Left lobe of liver (tissue), 2 donors: ENCODE measurements around the gene ZNF710. TPM values are rescaled to one million over a fixed set of nuclear protein-coding genes. Genes with fewer than 3 reads are reported as not detected.
A peak's percentile ranks its signal among the peaks of the same experiment; 100 is the strongest.
"Not testable (repeated sequence)": the region's sequence is repeated elsewhere in the genome, so short reads cannot be mapped to it uniquely, and the experiment has no call there.

Experiments
- ATAC-seq: fragments of 200-7000 bp; cut with Tn5 transposase; one replicate; pipeline ENCODE4 v1.9.1; 2020; ENCODE audit warnings: mild to moderate bottlenecking, moderate library complexity
- DNase-seq: peaks from one replicate; pipeline ENCODE4 v3.0.0-alpha.2; 2020; ENCODE audit warnings: low spot score
- total RNA-seq: library from RNA; stranded (reverse); gene quantifications from one replicate; pipeline ENCODE4 v1.2.1, GENCODE V29; 2021
- donor health status: DM: no; HTN: no; CAD: no; lungs with moderate emphysema.
- donor health status: DM: no; HTN: yes; CAD: no.

ZNF710 gene
- total RNA-seq, 1 donor from 2014 or later: 6.7 TPM

DNA sequence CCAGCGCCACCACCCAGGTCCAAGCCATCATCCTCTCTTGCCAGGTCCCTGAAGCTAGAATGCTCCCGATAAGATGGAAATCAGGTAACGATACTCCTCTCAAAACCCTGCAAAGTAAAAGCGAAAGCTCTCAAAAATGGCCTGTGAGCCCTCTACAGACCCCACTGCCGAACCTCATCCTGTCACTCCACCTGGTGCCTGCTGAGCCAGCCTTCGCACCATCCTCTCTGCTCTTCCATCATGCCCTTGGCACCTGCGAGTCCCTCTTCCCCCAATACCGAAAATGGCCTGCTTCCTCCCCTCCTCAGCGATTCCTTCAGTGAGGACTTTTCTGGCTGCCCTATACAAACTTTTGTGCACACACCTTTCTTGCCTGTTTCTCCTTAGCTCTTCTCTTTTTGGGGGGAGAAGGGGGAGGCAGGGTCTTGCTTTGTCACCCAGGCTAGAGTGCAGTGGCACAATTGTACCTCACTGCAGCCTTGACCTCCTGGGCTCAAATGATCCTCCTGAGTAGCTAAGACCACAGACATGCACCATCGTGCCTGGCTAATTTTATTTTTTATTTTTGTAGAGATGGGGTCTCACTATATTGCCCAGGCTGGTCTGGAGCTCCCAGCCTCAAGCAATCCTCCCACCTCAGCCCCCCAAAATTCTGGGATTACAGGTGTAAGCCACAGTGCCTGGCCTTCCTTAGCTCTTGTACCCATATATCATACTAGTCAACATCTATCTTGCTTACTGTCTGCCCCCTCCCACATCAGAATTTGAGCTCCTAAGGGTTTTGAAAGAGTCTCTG lies 98.1 kb downstream of the ZNF710 start:
- ATAC-seq (no peak), DNase-seq (no peak)

DNA sequence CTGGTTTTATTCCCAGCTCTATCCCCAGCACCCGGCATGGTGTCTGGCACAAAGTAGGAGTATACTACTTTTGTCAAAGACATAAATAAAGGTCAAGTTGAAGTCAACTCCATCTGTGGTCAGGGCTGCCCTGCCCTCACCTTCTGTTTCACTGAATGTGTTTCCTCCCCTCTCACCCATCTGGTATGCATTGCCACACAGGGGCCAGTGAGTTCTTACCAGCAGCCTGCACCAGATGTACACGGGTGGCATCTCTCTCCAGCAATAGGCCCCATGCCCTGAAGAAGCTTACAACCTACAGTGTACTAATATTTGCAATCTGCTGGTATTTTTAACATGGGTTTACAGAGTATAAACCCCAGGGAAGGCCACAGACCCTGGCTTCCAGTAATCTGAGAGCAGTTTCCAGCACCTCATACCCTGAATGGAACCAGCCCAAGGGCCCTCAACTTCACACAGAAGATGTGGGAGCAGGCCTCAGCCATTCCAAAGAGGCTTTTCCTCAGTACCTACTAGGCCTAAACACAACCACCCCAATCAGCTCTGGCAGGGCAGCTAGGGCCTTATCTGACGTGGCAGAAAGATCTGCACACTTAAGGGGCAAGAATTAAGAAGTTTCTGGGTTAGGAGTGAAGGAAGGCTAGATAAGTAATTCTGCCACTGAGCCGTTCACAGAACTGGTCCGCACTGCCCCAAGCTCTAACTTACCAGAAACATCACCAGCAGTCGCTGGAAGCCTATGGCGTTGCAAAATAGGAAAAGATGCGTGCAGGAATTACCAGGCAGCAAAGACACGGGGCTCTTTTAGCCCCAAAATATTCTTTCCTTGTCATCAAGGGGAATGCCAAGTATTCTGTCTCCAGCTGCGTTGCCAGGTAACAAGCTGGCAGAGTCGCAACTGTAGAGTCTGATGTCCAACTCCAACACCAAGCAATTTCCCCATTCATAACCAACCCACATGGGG lies 99.0 kb downstream of the ZNF710 start:
- peak; percentile 81 for DNase-seq
- peak; percentile 20 for ATAC-seq

DNA sequence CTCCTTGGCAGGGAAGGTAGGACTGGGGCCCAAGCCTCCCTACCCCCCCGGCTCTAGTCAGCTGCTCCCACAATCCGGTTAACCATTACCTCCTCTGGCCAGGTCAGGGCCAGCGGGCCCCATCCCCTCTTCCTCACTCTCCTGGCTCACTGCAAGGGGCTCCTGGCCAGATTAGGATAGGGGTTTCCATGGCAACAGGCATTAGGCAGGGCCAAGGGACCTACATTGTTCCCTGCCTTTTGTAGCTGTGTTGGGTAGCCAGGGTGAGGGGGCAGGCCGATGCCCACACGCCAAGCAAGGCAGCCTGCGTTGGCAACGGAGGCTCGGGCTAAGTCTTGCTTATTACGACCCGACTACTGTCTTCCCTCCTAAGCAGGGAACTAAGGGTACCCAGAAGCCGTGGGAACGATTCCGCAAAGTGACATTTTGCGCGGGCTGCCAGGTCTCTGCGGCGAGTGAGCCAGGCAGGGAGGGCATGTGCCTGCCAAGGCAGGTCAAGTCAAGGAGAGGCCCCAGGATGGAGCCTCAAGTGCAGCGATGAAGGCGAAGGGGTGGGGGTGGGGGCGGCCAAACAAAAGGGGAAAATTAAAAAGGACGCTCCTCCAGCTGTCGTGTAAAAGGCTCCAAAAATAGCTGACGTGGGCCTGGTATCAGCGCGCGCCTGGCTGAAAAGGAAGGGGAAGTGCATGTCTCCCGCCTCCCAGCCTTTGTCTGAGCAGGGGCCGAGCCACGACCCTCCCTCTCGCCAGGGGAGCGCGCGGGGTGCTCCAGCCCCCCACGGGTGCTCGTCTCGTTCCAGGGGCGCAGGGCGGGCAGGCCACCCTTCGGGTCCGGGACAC lies 100.2 kb downstream of the ZNF710 start:
- DNase-seq: peak; percentile 90
- peak; percentile 58 for ATAC-seq

DNA sequence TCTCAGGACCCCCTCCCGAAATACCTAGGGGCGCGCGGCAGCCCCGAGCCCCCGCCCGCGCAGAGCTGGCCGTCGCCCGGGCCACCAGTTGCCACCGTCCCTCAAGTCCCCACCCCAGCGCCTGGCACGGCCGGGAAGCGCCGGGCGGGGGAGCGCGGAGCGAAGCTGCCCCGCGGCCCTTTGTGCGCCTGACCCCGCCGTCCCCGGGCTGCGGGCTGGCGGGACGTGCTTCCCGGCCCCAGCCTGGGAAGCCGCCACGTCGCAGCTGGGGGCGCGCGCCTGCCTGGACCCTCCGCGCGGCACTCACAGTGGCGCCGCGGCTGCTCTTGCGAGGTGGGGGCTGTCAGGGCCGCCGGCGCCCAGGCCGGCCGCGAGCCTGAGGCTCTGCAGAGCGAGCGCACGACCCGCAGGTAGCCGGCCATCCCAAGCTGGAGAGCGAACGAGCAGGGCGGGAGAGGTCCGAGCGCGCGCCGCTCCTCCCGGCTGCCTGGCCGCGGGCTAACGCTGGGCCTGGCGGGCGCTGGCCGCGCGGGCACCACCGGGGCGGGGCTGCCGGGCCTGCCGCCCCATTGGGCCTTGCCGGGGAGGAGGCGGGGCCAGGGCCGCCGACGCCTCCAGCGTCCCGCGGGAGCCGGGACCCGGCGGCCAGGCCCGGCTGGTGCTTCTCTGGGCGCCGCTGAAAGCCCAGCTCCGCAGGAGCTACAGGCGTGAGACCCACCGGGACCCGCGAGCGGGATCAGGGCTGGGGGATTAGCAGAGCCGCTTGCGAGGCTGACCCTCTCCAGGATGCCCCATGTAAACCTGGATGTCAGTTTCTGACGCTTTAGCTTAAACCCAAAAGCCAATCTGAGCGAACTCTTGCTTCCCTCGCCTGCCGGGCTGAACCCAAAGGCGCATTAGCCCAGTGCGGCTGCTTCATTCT lies 101.1 kb downstream of the ZNF710 start, which contains the start of gene IDH2:
Gene IDH2, minus strand, starts transcription at position 500 of the 922 bp plus-strand sequence. Its CDS starts 78 bp downstream, at position 422.
- ATAC-seq (peak; percentile 81), DNase-seq (peak; percentile 89)

DNA sequence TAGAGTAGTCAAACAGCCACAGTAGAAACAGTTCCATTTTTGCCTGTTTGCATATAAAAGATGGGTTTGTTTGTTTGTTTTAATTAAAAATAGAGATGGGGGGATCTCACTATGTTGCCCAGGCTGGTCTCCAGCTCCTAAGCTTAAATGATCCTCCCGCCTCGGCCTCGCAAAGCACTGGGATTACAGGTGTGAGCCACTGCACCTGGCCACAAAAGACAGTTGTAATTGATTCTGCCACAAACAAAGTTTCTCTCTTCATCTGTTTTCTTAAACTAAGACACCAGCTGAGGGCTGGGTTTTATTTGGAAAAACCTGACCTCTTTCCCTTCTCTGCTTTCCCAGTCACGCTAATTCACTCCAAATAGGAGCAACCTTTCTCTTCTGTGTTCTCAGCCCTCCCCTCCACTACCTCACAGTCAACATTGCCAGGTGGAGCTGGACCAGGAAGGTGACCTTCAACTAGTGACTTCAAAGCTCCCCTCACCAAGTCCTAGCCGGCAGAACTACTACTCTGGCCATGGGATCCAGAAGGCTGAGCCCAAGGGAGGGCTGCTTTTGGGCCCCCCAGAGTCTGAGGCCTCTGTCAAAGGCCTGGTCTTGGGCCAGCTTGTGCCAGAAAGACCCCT lies 102.7 kb downstream of the ZNF710 start:
- ATAC-seq: peak; percentile 31
- DNase-seq: peak; percentile 77

DNA sequence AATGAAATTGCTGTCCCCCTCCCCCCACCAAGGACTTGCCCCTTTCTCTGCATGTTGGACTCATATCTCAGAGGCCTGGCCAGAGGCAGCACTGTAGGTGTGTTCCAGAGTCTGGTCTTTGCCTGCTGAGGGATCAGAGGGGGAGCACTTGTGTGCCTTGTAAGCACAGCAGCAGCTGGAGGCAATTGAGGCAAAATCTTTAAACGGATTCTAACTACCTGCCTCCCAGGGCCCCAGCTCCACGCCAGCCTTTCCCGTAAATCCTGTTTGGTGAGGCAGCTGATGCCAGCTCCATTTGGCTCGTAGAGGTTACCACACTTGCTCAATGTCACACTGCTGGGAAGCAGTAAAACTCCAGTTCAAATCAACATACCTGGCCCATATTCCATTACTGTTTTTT lies 103.4 kb downstream of the ZNF710 start:
- ATAC-seq: peak; percentile 37
- DNase-seq: peak; percentile 80

DNA sequence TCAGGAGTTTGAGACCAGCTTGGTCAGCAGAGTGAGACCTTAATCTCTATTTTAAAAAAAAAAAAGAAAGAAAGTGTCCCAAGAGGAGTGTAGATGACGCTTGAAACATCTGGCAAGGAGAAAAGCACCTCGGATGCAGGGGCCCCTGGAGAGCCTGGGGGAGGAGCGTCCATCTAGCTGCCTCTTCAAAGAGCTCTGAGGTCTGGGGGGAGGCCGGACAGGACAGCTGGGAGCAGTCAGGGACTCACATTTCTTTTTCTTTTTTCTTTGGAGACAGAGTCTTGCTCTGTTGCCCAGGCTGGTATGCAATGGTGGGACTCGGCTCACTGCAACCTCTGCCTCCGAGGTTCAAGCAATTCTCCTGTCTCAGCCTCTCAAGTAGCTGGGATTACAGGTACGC lies 104.4 kb downstream of the ZNF710 start:
- DNase-seq: no peak

DNA sequence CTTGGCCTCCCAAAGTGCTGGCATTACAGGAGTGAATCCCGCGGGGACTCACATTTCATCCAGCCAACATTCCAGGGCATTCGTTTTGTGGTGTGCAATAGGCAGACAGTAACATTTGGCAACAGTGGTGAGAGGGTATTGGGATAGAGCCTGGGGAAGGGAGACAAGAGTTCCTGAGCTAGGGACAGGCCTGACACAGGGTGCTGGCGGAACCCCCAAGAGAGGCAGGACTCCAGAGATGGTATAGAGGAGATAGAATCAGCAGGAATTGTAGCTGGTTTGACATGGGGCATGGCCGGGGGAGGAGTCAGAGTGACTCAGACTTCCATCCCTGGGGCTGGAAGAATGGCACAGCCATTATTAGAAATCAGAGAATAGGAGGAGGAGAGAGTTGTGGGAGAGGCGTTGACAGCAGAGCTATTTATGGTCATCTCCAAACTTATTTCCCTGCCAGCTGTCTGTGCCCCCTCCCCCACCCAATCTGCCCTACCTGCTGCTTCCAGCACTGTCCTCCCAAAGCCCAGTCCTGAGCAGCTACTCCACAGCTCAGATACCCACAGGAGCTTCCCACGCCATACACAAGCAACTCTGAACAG lies 105.5 kb downstream of the ZNF710 start:
- ATAC-seq (no peak), DNase-seq (no peak)

More for the DNA sequence above, 104.4 kb downstream of the ZNF710 start:
- no peak for ATAC-seq

DNA sequence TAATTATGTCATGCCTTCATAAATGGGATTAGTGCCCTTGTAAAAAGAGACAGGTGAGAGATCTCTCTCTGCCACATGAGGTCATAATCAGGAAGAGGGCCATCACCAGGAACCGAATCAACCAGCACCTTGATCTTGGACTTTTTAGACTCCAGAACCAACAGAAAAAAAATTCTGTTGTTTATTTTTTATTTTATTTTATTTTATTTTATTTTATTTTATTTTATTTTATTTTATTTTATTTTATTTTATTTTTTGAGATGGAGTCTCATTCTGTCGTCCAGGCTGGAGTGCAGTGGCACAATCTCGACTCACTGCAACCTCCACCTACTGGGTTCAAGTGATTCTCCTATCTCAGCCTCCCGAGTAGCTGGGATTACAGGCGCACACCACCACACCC lies 106.9 kb downstream of the ZNF710 start:
- DNase-seq, ATAC-seq: not testable (repeated sequence)

DNA sequence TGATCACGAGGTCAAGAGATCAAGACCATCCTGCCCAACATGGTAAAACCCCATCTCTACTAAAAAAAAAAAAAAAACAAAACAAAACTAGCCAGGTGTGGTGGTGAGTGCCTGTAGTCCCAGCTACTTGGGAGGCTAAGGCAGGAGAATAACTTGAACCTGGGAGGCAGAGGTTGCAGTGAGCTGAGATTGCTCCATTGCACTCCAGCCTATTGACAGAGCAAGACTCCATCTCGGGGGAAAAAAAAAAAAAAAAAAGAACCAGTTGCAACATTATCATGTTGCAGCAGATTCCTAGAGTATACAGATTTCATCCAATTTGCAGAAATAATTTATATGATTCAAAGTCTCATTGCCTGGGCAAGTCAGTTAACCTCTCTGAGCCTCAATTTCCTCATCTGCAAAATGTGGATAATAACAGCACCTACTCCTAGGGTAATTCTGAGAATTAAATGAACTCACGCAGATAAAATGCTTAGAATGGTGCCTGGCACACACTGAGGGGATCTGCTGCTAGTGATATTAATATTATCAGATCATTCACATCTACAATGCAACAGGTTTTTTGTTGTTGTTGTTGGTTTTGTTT lies 108.1 kb downstream of the ZNF710 start:
- ATAC-seq, DNase-seq: not testable (repeated sequence)

DNA sequence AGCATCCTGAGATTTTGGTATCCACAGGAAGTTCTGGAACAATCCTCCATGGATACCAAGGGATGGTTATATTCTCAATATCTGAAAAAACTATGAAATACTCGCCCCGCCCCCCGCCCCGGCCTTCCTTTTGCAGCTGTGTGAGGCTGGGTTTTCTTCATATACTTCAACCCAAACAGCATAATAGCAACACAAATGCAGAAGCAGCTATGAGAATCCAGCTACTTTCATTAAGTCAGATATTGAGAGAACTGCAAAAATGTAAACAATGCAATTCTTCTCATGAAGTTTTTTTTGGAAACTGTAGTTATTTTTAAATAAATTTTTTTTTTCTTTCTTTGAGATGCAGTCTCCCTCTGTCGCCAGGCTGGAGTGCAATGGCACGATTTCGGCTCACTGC lies 112.0 kb downstream of the ZNF710 start:
- ATAC-seq (no peak), DNase-seq (no peak)

DNA sequence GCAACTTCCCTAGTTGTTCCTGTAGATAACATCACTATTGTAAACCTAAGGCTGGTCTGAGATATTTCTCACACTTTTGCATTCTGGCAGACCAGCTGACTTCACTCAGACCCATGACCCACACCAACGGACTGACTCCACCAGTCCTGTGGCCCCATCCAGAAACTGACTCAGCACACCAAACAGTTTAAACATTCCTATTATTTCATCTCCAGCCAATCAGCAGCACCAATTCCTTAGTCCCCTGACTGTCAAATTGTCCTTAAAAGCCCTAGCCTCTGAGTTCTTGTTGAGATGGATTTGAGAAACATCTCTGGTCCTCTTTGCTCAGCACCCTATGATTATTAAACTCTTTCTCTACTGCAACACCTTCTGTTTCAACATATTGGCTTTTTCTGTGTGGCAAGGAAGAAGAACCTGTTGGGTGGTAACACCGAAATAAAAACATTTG lies 113.4 kb downstream of the ZNF710 start:
- DNase-seq (no peak), ATAC-seq (no peak)

DNA sequence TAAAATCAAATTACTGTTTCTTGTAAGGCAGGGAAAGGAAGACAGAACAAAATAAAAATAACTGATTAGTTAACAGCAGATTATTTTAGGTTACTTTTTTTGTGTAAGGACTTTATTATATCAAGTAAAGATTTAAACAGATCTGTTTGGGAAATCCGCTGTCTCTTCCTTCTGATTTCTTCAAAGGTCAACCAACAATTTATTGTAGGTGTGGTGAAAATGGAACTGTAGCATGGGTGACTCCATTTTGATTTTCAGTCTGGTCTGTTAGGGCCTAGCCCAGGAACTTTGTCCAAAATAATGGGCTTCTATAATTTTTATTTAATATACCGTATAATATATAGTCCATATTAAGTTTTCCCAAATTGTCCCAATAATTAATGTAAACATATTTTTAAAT lies 114.7 kb downstream of the ZNF710 start:
- ATAC-seq: no peak
- DNase-seq: no peak

DNA sequence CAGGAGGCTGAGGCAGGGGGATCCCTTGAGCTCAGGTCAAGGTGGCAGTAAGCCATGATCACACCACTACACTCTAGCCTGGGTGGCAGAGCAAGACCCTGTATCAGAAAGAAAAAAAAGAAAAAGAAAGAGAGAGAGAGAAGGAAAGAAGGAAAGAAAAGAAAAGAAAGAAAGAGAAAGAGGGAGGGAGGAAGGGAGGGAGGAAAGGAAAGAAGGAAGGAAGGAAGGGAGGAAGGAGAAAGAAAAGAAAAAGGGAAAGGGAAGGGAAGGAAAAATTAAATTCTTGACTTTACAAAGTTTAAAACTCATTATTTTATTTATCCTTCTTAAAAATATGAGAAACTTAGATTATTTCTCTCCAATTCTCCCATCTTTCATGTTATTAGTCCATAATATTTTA lies 118.2 kb downstream of the ZNF710 start:
- DNase-seq: no peak
- ATAC-seq: no peak

DNA sequence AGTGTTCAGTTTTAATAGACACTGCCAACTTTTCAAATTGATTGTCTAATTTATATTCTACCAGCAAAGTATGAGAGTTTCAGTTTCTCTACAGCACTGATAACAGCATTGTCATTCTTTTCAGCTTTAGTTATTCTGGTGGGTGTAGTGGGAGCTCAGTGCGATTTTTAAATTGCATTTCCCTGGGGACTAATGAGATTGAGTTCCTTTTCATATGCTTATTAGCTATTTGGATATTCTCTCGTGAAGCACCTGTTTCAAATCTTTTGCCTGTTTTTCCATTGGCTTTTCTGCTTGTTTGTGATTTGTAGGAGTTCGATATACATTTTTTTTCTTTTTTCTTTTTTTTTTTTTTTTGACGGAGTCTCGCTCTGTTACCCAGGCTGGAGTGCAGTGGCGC lies 120.0 kb downstream of the ZNF710 start:
- DNase-seq: no peak
- no peak for ATAC-seq

DNA sequence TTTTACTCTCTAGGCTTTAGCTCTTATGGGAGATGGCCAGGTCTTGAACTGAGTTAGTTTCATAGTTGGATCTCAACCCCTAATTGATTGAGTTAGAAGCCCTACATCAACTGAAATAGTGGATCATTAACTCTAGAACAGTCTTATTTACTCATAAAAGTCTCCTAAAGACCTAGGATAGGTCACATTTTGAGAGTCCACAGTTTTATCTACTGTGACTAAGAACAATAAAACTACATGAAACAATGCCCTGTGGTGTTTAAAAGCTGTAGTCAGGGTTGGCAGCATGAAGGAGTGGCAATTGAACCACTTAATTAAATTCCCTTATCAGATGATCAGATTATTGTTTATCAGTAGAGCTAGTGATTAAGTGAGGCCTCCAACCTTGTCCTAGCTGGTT lies 123.4 kb downstream of the ZNF710 start:
- peak; percentile 28 for ATAC-seq
- no peak for DNase-seq

DNA sequence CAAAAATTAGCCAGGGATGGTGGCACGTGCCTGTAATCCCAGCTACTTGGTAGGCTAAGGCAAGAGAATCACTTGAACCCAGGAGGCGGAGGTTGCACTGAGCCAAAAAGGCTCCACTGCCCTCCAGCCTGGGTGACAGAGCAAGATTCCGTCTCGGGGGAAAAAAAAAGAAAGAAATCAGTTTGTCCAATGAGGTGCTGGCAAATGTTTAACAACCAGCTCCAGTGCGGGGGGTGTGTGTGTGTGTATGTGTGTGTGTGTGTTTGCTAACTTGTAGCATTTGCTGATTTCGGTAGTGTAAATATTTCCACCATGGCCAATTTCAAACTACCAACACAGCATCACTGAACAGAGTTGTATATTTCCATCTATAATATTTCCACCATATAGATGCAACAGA lies 124.9 kb downstream of the ZNF710 start:
- ATAC-seq (peak; percentile 60), DNase-seq (peak; percentile 68)
